ENCODE measurements around the gene SASH3. TPM values are rescaled to one million over a fixed set of nuclear protein-coding genes. Genes with fewer than 3 reads are reported as not detected.

SASH3 gene
- not detected for polyA plus RNA-seq (2013, experiment 1 of 2)
- polyA plus RNA-seq (2013, experiment 2 of 2): not detected

- Histone ChIP-seq H3K9me3 (replicated peaks in 1 of 2; ENCODE audit: control insufficient read depth in 2 of 2, insufficient read depth in 1 of 2, low read depth in 1 of 2, low read length in 2 of 2) (no peaks in the 10 kb centered on the region), H2AFZ (ENCODE audit: low read length) (peak within 1 kb of the TSS; percentile 61), H2BK15ac (ENCODE audit: low read length) (no peak within 1 kb of the TSS), H3K27me3 (ENCODE audit: control insufficient read depth in 3 of 3, insufficient read depth in 3 of 3, low read depth in 1 of 3, low read length in 3 of 3) (no peaks in the 10 kb centered on the region), H4K8ac (ENCODE audit: low read depth, low read length) (no peak within 1 kb of the TSS), H3K4me3 (ENCODE audit: low read length in 2 of 2) (no peak within 1 kb of the TSS), H3K9ac (ENCODE audit: low read depth, low read length, poor library complexity) (no peak within 1 kb of the TSS), H3K4me1 (ENCODE audit: control insufficient read depth in 2 of 2, insufficient read depth in 1 of 2, low read depth in 1 of 2, low read length in 2 of 2) (peaks cover 0 to 2% of the 10 kb centered on the region in 2 donors), H3K18ac (ENCODE audit: low read length) (no peak within 1 kb of the TSS), H3K4ac (ENCODE audit: low read length) (no peak within 1 kb of the TSS), H2BK120ac (ENCODE audit: low read depth, low read length) (no peak within 1 kb of the TSS), H2BK12ac (ENCODE audit: low read length) (no peak within 1 kb of the TSS), H3K23ac (ENCODE audit: low read depth, low read length, poor library complexity) (no peak within 1 kb of the TSS), H2AK5ac (ENCODE audit: low read depth, low read length) (no peak within 1 kb of the TSS), H4K91ac (ENCODE audit: low read depth, low read length, poor library complexity) (no peak within 1 kb of the TSS), H3K14ac (ENCODE audit: low read length) (peak within 1 kb of the TSS; percentile 56), H2BK5ac (ENCODE audit: low read length) (no peak within 1 kb of the TSS), H3K27ac (replicated peaks; ENCODE audit: low read length) (no peak within 1 kb of the TSS), H3K36me3 (replicated peaks in 1 of 2; ENCODE audit: control insufficient read depth in 2 of 2, insufficient read depth in 2 of 2, low read length in 2 of 2) (no peaks in the 10 kb centered on the region), H3K79me1 (ENCODE audit: low read depth, low read length) (no peaks in the 10 kb centered on the region), H3K4me2 (ENCODE audit: insufficient read depth, low read length, poor library complexity, severe bottlenecking) (no peak within 1 kb of the TSS)
- WGBS, 2 donors (ENCODE audit: extremely low coverage in 2 of 2, insufficient read length in 2 of 2, insufficient replicate concordance in 1 of 2): no CpG with 5 or more reads among the region's 13 CpGs
- no peak for DNase-seq (ENCODE audit: low spot score)
Observed at GRCh38 chrX:129779747-129780146, at the start of gene SASH3. Gene SASH3, plus strand, starts transcription at chrX:129779949. Its CDS starts 149 bp downstream, at chrX:129780098.

- Histone ChIP-seq H3K4me1 (ENCODE audit: control insufficient read depth in 2 of 2, insufficient read depth in 1 of 2, low read depth in 1 of 2, low read length in 2 of 2) (no peaks in the 10 kb centered on the region), H3K4me2 (ENCODE audit: insufficient read depth, low read length, poor library complexity, severe bottlenecking) (no peak overlapping the region), H2BK12ac (ENCODE audit: low read length) (no peak overlapping the region), H4K8ac (ENCODE audit: low read depth, low read length) (no peak overlapping the region), H3K27me3 (ENCODE audit: control insufficient read depth in 3 of 3, insufficient read depth in 3 of 3, low read depth in 1 of 3, low read length in 3 of 3) (peaks cover 0 to under 1% (median 0%) of the 10 kb centered on the region in 3 experiments), H3K9ac (ENCODE audit: low read depth, low read length, poor library complexity) (no peak overlapping the region), H3K9me3 (replicated peaks in 1 of 2; ENCODE audit: control insufficient read depth in 2 of 2, insufficient read depth in 1 of 2, low read depth in 1 of 2, low read length in 2 of 2) (no peaks in the 10 kb centered on the region), H2BK5ac (ENCODE audit: low read length) (no peak overlapping the region), H3K4me3 (ENCODE audit: low read length in 2 of 2) (no peak overlapping the region), H4K91ac (ENCODE audit: low read depth, low read length, poor library complexity) (no peak overlapping the region), H3K27ac (replicated peaks; ENCODE audit: low read length) (no peak overlapping the region), H3K36me3 (replicated peaks in 1 of 2; ENCODE audit: control insufficient read depth in 2 of 2, insufficient read depth in 2 of 2, low read length in 2 of 2) (no peaks in the 10 kb centered on the region), H3K23ac (ENCODE audit: low read depth, low read length, poor library complexity) (no peak overlapping the region), H3K79me1 (ENCODE audit: low read depth, low read length) (no peaks in the 10 kb centered on the region), H2AK5ac (ENCODE audit: low read depth, low read length) (no peak overlapping the region), H3K18ac (ENCODE audit: low read length) (no peak overlapping the region), H2BK120ac (ENCODE audit: low read depth, low read length) (no peak overlapping the region), H3K14ac (ENCODE audit: low read length) (no peak overlapping the region), H3K4ac (ENCODE audit: low read length) (no peak overlapping the region), H2BK15ac (ENCODE audit: low read length) (no peak overlapping the region), H2AFZ (ENCODE audit: low read length) (no peak overlapping the region)
- no peak for DNase-seq (ENCODE audit: low spot score)
- WGBS, 2 donors (ENCODE audit: extremely low coverage in 2 of 2, insufficient read length in 2 of 2, insufficient replicate concordance in 1 of 2): no CpG with 5 or more reads among the region's 2 CpGs
Observed at GRCh38 chrX:129731228-129731627, 48.5 kb upstream of the SASH3 start.

- Histone ChIP-seq H3K36me3 (replicated peaks in 1 of 2; ENCODE audit: control insufficient read depth in 2 of 2, insufficient read depth in 2 of 2, low read length in 2 of 2) (no peaks in the 10 kb centered on the region), H3K4me3 (ENCODE audit: low read length in 2 of 2) (no peak overlapping the region), H3K79me1 (ENCODE audit: low read depth, low read length) (no peaks in the 10 kb centered on the region), H3K9ac (ENCODE audit: low read depth, low read length, poor library complexity) (no peak overlapping the region), H3K4me2 (ENCODE audit: insufficient read depth, low read length, poor library complexity, severe bottlenecking) (no peak overlapping the region), H2BK12ac (ENCODE audit: low read length) (no peak overlapping the region), H4K91ac (ENCODE audit: low read depth, low read length, poor library complexity) (no peak overlapping the region), H2AK5ac (ENCODE audit: low read depth, low read length) (no peak overlapping the region), H3K4me1 (ENCODE audit: control insufficient read depth in 2 of 2, insufficient read depth in 1 of 2, low read depth in 1 of 2, low read length in 2 of 2) (no peaks in the 10 kb centered on the region), H3K27ac (replicated peaks; ENCODE audit: low read length) (no peak overlapping the region), H2AFZ (ENCODE audit: low read length) (no peak overlapping the region), H2BK5ac (ENCODE audit: low read length) (no peak overlapping the region), H2BK120ac (ENCODE audit: low read depth, low read length) (no peak overlapping the region), H3K14ac (ENCODE audit: low read length) (no peak overlapping the region), H3K18ac (ENCODE audit: low read length) (no peak overlapping the region), H3K27me3 (ENCODE audit: control insufficient read depth in 3 of 3, insufficient read depth in 3 of 3, low read depth in 1 of 3, low read length in 3 of 3) (peaks cover 0 to 17% (median 0%) of the 10 kb centered on the region in 3 experiments), H3K23ac (ENCODE audit: low read depth, low read length, poor library complexity) (no peak overlapping the region), H3K9me3 (replicated peaks in 1 of 2; ENCODE audit: control insufficient read depth in 2 of 2, insufficient read depth in 1 of 2, low read depth in 1 of 2, low read length in 2 of 2) (no peaks in the 10 kb centered on the region), H2BK15ac (ENCODE audit: low read length) (no peak overlapping the region), H4K8ac (ENCODE audit: low read depth, low read length) (no peak overlapping the region), H3K4ac (ENCODE audit: low read length) (no peak overlapping the region)
- no CpG with 5 or more reads among the region's 2 CpGs for WGBS, 2 donors (ENCODE audit: extremely low coverage in 2 of 2, insufficient read length in 2 of 2, insufficient replicate concordance in 1 of 2)
- no peak for DNase-seq (ENCODE audit: low spot score)
Observed at GRCh38 chrX:129732857-129733256, 46.9 kb upstream of the SASH3 start.

- Histone ChIP-seq H3K4me1 (ENCODE audit: control insufficient read depth in 2 of 2, insufficient read depth in 1 of 2, low read depth in 1 of 2, low read length in 2 of 2) (no peaks in the 10 kb centered on the region), H3K9me3 (replicated peaks in 1 of 2; ENCODE audit: control insufficient read depth in 2 of 2, insufficient read depth in 1 of 2, low read depth in 1 of 2, low read length in 2 of 2) (no peaks in the 10 kb centered on the region), H3K4ac (ENCODE audit: low read length) (no peak overlapping the region), H2AK5ac (ENCODE audit: low read depth, low read length) (no peak overlapping the region), H2BK15ac (ENCODE audit: low read length) (no peak overlapping the region), H3K79me1 (ENCODE audit: low read depth, low read length) (no peaks in the 10 kb centered on the region), H3K14ac (ENCODE audit: low read length) (no peak overlapping the region), H3K18ac (ENCODE audit: low read length) (no peak overlapping the region), H3K23ac (ENCODE audit: low read depth, low read length, poor library complexity) (no peak overlapping the region), H2BK120ac (ENCODE audit: low read depth, low read length) (no peak overlapping the region), H4K91ac (ENCODE audit: low read depth, low read length, poor library complexity) (no peak overlapping the region), H3K36me3 (replicated peaks in 1 of 2; ENCODE audit: control insufficient read depth in 2 of 2, insufficient read depth in 2 of 2, low read length in 2 of 2) (no peaks in the 10 kb centered on the region), H2BK12ac (ENCODE audit: low read length) (no peak overlapping the region), H3K27ac (replicated peaks; ENCODE audit: low read length) (no peak overlapping the region), H4K8ac (ENCODE audit: low read depth, low read length) (no peak overlapping the region), H3K27me3 (ENCODE audit: control insufficient read depth in 3 of 3, insufficient read depth in 3 of 3, low read depth in 1 of 3, low read length in 3 of 3) (peaks cover 0 to 17% (median 0%) of the 10 kb centered on the region in 3 experiments), H3K4me3 (ENCODE audit: low read length in 2 of 2) (no peak overlapping the region), H2AFZ (ENCODE audit: low read length) (no peak overlapping the region), H2BK5ac (ENCODE audit: low read length) (no peak overlapping the region), H3K9ac (ENCODE audit: low read depth, low read length, poor library complexity) (no peak overlapping the region), H3K4me2 (ENCODE audit: insufficient read depth, low read length, poor library complexity, severe bottlenecking) (no peak overlapping the region)
- WGBS, 2 donors (ENCODE audit: extremely low coverage in 2 of 2, insufficient read length in 2 of 2, insufficient replicate concordance in 1 of 2): no CpG with 5 or more reads among the region's 4 CpGs
- DNase-seq (ENCODE audit: low spot score): no peak
Observed at GRCh38 chrX:129733335-129733734, 46.4 kb upstream of the SASH3 start.

All from neuronal stem cell (in vitro differentiated cells).